Stimulated activated CD4-positive, alpha-beta T cell treated with anti-CD3 and anti-CD28 coated beads, Interleukin-2, amount 100 ng/mL, for 4 hours (primary cell): ENCODE results near the gene ZNF836.
A peak's percentile ranks its signal among the peaks of the same experiment; 100 is the strongest.
"Not testable (repeated sequence)": the region's sequence is repeated elsewhere in the genome, so short reads cannot be mapped to it uniquely, and the experiment has no call there.

Source experiments
- DNase-seq: peaks from one replicate; pipeline ENCODE4 v3.0.0-alpha.2; 2020; ENCODE audit warnings: low read depth

The ZNF836 gene

GRCh38 chr19:52171321-52172169, at the start of gene ZNF836:
Gene ZNF836 (minus strand): TSS chr19:52171621. CDS start chr19:52168072, 3,549 bp downstream.
- peak; percentile 88 for DNase-seq

DNA sequence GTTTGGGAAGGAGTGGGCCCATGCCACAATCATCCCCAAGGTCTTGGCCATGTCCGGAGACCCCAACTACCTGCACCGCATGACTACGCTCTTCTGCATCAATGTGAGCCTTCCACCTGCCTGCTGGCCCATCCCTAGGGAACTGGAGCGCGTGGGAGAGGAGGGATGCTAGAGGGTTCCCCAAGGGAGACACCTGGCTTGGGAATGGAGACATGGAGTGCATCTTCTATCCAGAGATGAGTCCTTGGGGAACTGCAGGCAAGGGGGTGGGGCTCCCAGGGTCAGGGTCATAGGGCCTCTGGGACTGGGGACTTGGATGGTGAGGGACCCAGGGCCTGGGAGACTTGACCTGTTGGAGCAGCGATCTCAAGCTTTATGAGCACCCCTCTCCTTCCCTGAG, 49.6 kb upstream of the ZNF836 start:
- DNase-seq, result no peak

DNA sequence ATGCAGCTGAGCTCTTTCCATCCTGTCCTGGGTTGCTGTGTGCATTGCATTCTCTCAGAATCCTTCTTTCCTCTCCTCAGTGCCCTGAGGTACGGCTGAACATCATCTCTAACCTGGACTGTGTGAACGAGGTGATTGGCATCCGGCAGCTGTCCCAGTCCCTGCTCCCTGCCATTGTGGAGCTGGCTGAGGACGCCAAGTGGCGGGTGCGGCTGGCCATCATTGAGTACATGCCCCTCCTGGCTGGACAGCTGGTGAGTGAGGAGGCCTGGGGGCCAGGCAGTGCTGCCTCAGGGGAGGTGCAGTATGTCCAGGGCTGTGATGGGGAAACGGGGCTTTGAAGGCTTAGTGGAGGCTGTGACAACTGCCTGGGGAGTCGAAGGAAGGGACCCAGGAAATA, 48.2 kb upstream of the ZNF836 start:
- DNase-seq, result no peak

DNA sequence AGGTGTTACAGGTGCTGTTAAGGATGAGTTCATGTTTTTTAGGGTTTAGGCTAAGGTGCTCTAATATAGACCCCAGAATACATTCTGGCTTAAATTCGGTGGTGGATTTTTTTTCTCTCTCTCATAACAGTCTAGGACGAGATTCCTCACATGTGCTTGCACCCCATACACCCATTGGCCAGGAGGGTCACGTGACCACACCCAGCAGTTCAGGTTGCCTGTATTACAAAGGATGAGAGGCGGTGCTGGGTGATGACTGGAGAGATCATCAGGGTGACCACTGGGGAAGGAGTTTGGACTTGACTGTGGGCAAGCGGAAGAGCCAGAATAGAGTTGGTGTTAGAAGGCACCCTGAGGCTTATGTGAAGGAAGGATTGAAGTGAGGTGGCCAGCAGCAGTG, 46.2 kb upstream of the ZNF836 start:
- no peak for DNase-seq

DNA sequence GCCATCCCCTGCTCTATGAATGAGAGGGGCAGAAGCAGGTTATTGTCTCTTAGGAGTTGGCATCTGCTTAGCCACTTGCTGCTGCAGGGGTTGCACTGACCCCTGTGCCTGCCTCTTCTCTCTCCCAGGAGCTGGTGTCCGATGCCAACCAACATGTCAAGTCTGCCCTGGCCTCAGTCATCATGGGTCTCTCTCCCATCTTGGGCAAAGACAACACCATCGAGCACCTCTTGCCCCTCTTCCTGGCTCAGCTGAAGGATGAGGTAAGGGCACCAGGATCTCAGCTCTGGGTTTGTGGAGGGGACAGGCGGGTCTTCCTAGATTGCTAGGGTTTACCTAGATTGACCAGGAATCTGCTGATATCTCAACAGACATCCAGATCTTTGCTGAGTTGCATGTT, 45.0 kb upstream of the ZNF836 start:
- no peak for DNase-seq

GRCh38 chr19:52214241-52214640, 42.8 kb upstream of the ZNF836 start:
- DNase-seq, result no peak

DNA sequence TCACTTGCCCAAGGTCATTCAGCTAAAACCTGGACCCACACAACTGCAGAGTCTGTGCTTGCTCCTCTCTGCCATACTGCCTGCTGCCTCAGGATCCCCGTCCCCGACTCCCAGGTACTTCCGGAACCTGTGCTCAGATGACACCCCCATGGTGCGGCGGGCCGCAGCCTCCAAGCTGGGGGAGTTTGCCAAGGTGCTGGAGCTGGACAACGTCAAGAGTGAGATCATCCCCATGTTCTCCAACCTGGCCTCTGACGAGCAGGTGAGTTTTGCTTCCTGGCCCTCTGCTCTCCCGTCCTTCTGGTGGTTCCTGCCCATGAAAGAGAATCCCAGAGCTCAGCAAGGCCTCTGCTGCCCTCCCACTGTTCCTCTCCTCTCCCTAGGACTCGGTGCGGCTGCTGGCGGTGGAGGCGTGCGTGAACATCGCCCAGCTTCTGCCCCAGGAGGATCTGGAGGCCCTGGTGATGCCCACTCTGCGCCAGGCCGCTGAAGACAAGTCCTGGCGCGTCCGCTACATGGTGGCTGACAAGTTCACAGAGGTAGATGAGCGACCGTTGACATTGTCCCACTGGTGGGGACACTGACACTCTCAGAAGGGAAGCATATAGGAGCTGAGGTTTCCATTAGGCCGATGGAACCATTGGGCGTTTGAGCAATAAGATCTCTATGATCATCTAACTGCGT, 41.3 kb upstream of the ZNF836 start:
- no peak for DNase-seq

DNA sequence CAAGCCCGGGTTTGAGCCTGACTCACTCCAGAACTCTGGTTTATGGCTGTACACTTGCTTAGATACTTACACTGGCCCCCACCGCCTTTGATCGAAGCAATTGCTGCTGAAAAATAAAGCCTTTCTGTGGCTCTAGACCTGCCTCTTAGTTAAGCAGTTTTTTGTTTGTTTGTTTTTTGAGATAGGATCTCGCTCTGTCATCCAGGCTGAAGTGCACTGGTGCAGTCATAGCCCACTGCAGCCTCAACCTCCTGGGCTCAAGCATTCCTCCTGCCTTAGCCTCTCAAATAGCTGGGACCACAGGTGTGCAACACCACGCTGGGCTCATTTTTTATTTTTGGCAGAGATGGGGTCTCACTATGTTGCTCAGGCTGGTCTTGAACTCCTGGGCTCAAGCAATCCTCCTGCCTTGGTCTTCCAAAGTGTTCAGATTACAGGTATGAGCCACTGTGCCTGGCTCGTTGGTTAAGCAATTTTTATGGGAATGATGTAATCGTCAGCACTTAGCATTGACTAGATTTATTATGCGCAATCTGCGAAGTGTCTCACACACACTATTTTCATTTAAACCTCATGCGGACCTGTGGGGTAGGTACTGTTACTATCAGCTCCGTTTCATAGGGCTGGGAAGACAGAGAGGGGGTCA, 40.6 kb upstream of the ZNF836 start:
- DNase-seq, result no peak

- no peak for DNase-seq
Observed at GRCh38 chr19:52211203-52211602, 39.8 kb upstream of the ZNF836 start.

DNA sequence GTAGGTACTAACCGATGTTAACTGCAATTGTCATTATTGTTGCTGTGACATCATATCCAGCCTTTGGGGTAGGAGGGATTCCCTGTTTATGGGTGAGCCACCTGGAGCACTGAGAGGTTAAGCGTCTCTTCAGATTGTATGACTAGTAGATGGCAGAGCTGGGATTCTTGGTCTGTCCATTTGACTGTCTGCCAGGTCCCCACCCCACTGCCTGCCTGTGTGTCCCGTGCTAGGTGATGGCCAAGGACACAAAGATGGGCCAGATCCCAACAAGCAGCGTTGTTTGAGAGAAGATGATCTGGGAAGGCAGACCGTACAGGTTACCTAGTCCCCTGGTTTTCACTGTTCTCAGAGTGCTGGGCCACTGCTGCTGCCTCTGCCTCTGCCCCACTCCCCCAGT, 35.1 kb upstream of the ZNF836 start:
- no peak for DNase-seq

DNA sequence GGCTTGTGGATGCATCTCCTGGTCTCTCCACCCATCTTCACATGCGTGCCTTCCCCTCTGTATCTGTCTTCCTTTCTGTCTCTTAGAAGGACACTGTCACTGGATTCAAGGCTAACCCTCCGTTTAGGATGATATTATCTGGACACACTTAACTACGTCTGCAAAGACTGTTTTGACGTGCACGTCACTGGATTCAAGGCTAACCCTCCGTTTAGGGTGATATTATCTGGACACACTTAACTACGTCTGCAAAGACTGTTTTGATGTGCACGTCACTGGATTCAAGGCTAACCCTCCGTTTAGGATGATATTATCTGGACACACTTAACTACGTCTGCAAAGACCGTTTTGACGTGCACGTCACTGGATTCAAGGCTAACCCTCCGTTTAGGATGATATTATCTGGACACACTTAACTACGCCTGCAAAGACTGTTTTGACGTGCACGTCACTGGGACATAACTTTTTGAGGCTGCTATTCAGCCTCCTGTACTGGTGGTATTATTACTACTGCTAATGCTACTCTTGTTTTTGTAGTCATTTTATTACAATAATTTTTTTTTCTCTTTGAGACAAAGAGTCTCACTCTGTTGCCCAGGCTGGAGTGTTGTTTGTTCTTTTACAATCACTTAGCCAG, 29.5 kb upstream of the ZNF836 start:
- DNase-seq, result not testable (repeated sequence)

DNA sequence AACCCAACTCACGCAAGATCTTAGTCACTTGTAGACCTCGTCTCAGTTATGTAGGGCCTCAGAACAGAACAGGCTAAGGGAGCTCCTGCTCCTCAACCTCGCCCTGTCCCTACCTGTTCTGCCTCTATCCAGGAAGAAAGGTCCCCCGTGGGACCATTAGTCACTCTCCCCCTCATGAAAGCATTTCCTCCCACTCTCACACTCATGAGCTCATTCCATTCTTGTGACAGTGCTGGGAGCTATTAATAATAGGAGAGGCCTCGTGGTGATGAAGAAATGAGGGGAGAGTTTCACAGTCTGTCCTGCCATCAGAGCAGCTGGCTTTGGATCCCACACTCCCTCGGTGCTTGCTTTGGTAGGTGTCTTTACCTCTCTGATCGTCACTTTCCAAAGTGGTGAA, 28.6 kb upstream of the ZNF836 start:
- no peak for DNase-seq

DNA sequence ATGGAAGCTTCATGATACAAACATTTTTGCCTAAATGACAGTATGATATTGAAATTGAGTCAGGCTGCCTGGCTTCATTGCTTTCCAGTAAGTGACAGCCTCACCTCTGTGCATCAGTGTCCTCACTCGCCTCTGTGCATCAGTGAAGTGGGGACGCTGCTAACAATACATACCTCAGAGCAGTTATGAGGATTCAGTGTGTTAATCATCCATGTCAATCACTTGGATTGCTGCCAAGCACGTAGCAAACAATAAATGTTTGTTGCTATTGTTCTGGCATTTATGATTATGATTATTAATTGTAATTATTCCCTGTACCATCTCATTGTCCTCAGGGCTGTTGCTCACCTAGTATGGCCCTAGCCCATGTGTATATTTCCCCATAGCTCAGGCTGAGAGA, 27.3 kb upstream of the ZNF836 start:
- DNase-seq, result no peak

DNA sequence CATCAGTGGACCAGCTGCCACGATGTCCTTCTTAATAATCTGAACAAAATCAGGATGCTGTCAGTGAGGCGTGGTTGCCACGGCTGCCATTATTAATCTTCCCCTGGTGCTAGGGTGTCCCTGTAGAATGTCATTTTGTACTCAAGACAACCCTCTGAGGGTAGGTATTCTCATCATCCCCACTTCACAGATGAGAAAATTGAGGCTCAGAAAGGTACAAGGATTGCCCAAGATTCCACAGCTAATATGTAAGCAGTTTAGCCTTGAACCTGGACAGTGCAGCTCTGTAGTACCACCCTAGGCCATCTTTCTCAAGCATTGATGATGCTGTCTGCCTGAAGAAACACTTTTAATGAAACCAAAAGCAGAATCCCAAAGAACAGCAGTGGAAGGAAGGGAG, 26.5 kb upstream of the ZNF836 start:
- DNase-seq, result no peak

DNA sequence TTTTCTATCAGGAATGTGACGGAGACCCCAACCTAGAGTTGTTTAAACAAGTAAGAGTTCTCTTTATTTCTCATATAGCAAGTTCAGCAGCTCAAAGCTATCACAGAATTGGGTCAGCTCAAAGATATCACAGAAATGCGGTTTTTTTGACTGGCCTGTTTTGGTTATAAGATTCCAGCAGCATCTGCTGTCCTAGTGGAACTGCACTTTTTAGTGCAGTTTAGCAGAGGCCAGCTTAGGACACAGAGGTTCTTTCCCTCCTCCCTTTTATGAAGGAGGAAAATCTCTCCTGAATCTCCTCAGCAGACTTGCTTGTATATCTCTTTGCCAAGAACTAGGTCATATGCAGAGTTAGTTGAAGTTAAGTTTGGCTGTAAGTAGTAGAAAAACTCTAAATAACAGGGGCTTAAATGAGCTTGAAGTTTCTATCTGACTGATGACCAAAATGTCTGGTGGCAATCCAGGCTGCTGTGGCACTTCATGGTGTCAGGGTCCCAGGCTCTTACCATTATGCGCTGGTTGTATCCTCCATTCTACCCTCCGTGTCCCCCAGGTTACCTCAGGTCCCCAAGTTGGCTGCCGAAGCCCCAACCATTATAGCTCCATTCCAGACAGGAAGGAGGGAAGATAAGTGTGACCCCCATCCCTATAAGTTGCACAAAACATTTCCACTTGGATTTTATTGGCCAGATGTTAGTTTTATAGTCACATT, 25.0 kb upstream of the ZNF836 start:
- DNase-seq, result no peak

DNA sequence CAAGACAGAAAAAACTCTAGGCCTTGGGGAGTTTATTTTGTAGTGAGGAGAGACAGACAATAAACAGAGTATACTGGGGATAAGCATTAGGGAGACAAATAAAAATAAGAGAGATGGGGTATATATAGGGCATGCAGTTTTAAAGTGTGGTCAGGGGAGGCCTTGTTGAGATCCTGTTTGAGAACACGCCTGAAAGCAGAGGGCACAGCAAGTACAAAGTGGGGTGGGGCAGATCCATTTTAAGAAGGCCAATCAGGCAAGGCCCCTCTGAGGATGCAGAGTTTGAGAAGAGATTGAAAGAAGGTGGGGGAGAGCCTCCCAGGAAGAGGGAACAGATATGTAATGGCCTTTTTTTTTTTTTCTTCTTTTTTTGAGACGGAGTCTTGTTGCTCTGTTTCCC, 20.5 kb upstream of the ZNF836 start:
- DNase-seq, result no peak

- DNase-seq, result no peak
Observed at GRCh38 chr19:52191389-52191788, 20.0 kb upstream of the ZNF836 start.

GRCh38 chr19:52190487-52191293, 19.3 kb upstream of the ZNF836 start:
- no peak for DNase-seq

DNA sequence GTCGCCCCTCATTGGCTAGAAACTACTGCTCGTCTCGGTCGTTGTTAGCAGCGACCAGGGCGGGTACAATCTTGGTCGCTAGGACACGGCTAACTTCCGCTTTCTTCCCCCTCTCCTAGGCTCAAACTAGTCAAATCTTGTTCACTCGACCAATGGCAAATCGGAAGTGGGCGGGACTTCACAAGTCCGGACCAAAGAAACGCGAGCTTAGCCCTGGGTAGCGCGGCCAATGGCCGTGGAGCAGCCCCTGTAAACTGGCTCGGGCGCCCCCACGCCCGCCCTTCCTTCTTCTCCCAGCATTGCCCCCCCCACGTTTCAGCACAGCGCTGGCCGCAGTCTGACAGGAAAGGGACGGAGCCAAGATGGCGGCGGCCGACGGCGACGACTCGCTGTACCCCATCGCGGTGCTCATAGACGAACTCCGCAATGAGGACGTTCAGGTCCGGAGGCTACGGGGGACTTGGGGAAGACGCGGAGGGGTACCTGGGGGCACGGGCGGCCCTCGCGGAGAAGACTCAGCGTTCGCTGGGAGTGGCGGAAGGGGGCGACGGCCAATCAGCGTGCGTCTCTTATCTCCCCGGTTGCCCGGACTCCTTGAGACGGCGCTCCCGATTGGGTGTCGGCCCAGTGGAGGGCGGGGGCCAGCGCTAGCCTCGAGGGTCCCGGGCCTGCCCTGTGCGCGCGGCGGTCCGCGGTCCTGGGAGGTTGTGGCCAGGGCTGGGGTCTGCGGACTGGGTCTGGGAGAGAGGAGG, 18.5 kb upstream of the ZNF836 start, which contains the start of gene PPP2R1A:
Gene PPP2R1A, plus strand, starts transcription at position 318 of the 752 bp plus-strand sequence. Its CDS starts 45 bp downstream, at position 363.
- DNase-seq, result peak; percentile 98
